ENCODE measurements around the gene PIH1D1. TPM values are rescaled to one million over a fixed set of nuclear protein-coding genes. Genes with fewer than 3 reads are reported as not detected.

Gene PIH1D1
- total RNA-seq, 1 donor from 2014 or later, result 53.6 TPM

DNA sequence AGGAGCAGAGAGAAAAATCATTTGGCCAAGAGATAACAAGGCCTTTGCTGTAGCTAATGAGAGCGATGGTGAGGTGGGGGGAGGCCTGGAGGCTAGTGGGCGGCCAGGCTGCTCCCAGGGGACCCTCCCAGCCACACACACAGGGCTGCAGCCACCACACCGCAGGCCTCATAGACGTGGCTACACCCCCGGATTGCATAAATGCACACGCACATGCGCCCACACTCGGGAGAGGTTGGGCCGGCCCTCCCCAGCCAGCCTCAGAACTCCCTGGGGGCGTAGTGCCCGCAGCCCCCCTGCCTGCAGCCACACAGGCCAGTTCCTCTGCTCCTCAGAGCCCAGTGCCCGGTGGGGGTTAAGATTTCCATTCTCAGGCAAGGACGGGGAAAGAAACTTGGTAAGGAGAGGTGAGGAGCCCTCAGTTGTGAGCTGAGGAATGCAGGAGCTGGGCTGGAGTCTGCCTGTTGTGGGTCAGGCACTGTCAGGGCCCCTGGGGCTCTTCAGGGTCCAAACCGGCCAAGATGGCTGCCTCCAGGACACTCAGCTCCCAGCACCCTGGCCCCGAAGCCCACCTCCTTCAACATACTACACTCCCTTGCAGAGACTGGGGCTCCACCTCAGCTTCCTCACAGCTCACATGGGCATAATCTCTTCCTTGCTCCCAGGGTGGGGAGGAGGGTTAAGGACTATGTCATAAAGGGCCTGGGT, 36.4 kb downstream of the PIH1D1 start:
- no peak for ATAC-seq

GRCh38 chr19:49414256-49414655, 37.4 kb downstream of the PIH1D1 start:
- ATAC-seq, result no peak

GRCh38 chr19:49413348-49413747, 38.3 kb downstream of the PIH1D1 start:
- no peak for ATAC-seq

- ATAC-seq, result no peak
Observed at GRCh38 chr19:49411681-49412326, 39.8 kb downstream of the PIH1D1 start.

- no peak for ATAC-seq
Observed at GRCh38 chr19:49409441-49410029, 42.1 kb downstream of the PIH1D1 start.

DNA sequence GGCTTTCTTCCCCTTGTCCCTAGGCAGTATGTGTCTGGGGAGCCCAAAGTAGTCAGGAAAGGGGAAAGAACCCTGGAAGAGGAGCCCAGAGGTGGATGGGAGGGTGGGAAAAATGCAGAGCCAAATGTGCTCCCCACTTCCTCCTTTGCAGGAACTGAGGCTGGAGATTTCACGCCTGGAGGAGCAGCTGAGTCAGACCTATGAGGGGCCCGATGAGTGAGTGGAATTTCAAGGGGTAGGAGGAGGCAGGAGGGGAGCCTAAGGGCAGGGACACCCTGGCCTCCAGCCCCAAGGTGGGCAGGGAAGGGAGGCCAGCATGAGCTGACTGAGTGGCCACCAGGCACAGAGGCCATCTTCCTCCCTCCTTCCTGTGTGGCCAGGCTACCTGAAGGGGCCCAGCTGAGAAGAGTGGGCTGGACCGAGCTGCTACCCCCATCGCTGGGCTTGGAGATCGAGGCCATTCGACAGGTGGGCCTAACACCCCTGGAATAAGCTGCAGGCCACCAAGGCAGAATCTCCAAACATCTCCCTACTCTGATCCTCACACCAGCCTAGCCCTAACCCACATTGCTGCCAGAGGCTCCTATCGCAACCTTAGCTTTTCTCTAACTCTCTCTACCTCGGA, 42.7 kb downstream of the PIH1D1 start:
- no peak for ATAC-seq

- no peak for ATAC-seq
Observed at GRCh38 chr19:49407482-49408015, 44.1 kb downstream of the PIH1D1 start.

GRCh38 chr19:49407079-49407478, 44.5 kb downstream of the PIH1D1 start:
- no peak for ATAC-seq

DNA sequence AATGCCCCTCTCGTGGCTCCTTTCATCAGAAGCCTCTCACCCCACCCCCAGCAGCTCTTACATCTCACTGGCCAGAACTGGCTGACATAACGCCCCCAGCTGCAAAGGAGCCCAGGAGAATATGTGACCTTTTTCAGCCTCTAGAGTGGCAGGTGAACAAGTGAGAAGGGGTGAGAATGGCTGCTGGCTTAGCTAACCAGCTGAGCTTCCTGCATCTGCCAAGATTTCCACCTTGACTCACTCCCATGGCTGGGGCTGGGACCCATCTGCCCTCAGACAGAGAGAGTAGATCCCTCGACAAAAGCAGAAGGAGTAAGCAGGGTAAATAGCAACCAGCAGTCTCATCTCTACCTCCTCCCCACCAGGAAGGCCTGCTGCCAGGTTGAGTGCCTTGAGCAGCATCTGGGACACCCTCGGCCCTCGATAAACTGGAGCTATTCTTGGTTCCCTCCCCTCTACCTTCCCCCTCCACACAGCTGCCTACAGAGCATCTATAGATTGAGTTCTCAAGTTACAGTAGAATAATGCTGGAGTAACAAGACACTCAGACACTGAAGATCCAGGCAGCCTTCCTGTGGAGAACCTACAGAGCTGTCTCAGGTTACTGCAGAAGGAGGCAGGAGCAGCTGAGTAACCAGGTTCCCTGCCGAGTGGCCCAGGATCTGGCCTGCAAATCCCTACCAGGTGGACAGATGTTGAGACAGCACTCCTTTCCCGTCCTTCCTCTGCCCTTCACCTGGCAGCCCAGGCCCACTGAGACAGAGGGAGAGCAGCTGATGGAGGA, 48.0 kb downstream of the PIH1D1 start:
- no peak for ATAC-seq

DNA sequence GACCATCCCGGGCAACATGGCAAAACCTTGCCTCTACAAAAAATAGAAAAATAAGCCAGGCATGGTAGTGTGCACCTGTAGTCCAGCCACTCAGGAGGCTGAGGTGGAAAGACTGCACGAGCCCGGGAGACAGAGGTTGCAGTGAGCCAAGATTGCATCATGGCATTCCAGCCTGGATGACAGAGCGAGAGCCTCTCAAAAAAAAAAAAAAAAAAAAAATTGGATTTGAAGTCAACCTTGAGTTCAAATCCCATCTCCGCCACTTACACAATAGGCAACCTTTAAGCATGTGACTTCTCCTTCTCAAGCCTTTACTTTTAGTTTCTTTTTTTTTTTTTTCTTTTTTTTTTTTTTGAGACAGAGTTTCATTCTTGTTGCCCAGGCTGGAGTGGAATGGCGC, 51.6 kb downstream of the PIH1D1 start:
- no peak for ATAC-seq

DNA sequence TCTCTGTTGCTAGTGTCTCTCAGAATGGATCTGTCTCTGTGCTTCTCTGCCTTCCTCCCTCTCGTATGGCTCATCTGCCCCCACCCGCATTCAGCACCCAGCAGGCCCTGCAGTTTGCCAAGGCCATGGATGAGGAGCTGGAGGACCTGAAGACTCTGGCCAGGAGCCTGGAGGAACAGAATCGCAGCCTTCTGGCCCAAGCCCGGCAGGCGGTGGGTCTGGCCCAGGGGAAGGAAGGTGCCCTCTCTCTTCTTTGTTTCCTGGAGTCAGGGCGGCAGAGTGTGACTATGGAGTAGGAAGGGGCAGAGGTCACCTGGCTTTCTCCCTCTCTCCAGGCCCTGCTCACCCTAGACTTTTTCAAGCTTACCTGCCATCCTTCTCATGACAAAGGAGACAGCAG, 52.7 kb downstream of the PIH1D1 start:
- no peak for ATAC-seq

DNA sequence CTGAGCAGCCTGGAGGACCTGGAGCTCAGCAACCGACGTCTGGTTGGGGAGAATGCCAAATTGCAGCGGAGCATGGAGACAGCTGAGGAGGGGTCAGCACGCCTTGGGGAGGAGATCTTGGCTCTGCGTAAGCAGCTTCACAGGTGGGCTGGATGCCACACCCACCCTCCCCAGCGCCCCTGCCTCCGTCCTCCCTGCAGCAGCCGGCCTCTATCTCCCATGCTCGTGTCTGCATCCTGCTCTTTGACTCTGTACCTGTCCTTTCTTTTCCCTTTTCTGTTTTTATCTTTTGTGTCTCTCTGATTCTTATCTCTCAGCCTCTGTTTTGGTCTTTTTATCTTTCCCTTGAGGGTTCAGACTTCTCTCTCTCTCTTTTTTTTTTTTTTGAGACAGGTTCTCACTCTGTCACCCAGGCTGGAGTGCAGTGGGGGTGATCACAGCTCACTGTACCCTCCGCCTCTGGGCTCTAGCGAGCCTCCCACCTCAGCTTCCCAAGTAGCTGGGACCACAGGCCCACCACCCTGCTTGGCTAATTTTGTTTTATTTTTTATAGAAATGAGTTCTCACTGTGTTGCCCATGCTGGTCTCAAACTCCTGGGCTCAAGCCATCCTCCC, 53.5 kb downstream of the PIH1D1 start:
- no peak for ATAC-seq

GRCh38 chr19:49396738-49397505, 54.7 kb downstream of the PIH1D1 start:
- ATAC-seq, result no peak

Other genes starting within 250 kb of the PIH1D1 start
- gene SLC6A16, start 126.6 kb downstream of the PIH1D1 start, total RNA-seq, result 0.48 TPM
- gene CD37, start 116.4 kb downstream of the PIH1D1 start, total RNA-seq, result 3.5 TPM
- gene TEAD2, start 89.4 kb downstream of the PIH1D1 start, total RNA-seq, result 8.0 TPM
- gene DKKL1, start 87.9 kb downstream of the PIH1D1 start, total RNA-seq, result 0.24 TPM
- not detected for gene KASH5, start 63.6 kb downstream of the PIH1D1 start, total RNA-seq
- gene PTH2, start 28.4 kb downstream of the PIH1D1 start, total RNA-seq, result not detected
- not detected for gene GFY, start 26.4 kb downstream of the PIH1D1 start, total RNA-seq
- not detected for gene SLC17A7, start 10.3 kb downstream of the PIH1D1 start, total RNA-seq
- gene ALDH16A1, start 1.4 kb upstream of the PIH1D1 start, total RNA-seq, result 27.2 TPM
- 3.3 TPM for gene FLT3LG, start 22.4 kb upstream of the PIH1D1 start, total RNA-seq
- gene RPL13A, start 35.8 kb upstream of the PIH1D1 start, total RNA-seq, result 2,820 TPM
- gene RPS11, start 44.6 kb upstream of the PIH1D1 start, total RNA-seq, result 1,446 TPM
- 30.4 TPM for gene FCGRT, start 60.8 kb upstream of the PIH1D1 start, total RNA-seq
- 1.8 TPM for gene RCN3, start 76.2 kb upstream of the PIH1D1 start, total RNA-seq
- gene NOSIP, start 128.7 kb upstream of the PIH1D1 start, total RNA-seq, result 38.6 TPM
- gene PRRG2, start 129.5 kb upstream of the PIH1D1 start, total RNA-seq, result 13.2 TPM
- 11.7 TPM for gene PRR12, start 139.4 kb upstream of the PIH1D1 start, total RNA-seq
- 16.4 TPM for gene RRAS, start 188.3 kb upstream of the PIH1D1 start, total RNA-seq
- gene SCAF1, start 190.4 kb upstream of the PIH1D1 start, total RNA-seq, result 31.0 TPM
- gene IRF3, start 214.0 kb upstream of the PIH1D1 start, total RNA-seq, result 38.6 TPM
- 23.5 TPM for gene BCL2L12, start 214.1 kb upstream of the PIH1D1 start, total RNA-seq
- 99.0 TPM for gene PRMT1, start 225.5 kb upstream of the PIH1D1 start, total RNA-seq
- 0.92 TPM for gene ADM5, start 237.8 kb upstream of the PIH1D1 start, total RNA-seq
- gene CPT1C, start 239.3 kb upstream of the PIH1D1 start, total RNA-seq, result 1.1 TPM

Data from esophagus mucosa (tissue), 1 donor.